Adipocyte (in vitro differentiated cells): Measurements from ENCODE around the gene SLC38A4.
"Not testable (repeated sequence)": the region's sequence is repeated elsewhere in the genome, so short reads cannot be mapped to it uniquely, and the experiment has no call there.

Experiments used
- DNase-seq: peaks from one replicate; pipeline ENCODE4 v3.0.0-alpha.2; 2015; ENCODE audit warnings: low read depth
- H3K27me3 ChIP-seq: replicated peaks from 2 replicates; pipeline ENCODE4 v1.7.0; 2013; ENCODE audit warnings: mild to moderate bottlenecking, low read length, moderate library complexity; ENCODE audit not compliant: control insufficient read depth, insufficient read depth
- H3K36me3 ChIP-seq: 2 replicates; pipeline ENCODE4 v1.7.0; 2013; ENCODE audit warnings: low read length, mild to moderate bottlenecking, moderate library complexity; ENCODE audit not compliant: control insufficient read depth, insufficient read depth, severe bottlenecking
- H3K4me1 ChIP-seq: 2 replicates; pipeline ENCODE4 v1.7.0; 2013; ENCODE audit warnings: mild to moderate bottlenecking, low read length, moderate library complexity; ENCODE audit not compliant: control insufficient read depth, insufficient read depth
- H3K4me3 ChIP-seq: 2 replicates; pipeline ENCODE4 v1.7.0; 2013; ENCODE audit warnings: mild to moderate bottlenecking, low read length, moderate library complexity
- H3K9ac ChIP-seq: 2 replicates; pipeline ENCODE4 v1.7.0; 2013; ENCODE audit warnings: mild to moderate bottlenecking, low read length, moderate library complexity
- H3K9me3 ChIP-seq: 2 replicates; pipeline ENCODE4 v1.7.0; 2013; ENCODE audit warnings: mild to moderate bottlenecking, low read length, moderate library complexity; ENCODE audit not compliant: control insufficient read depth

Gene SLC38A4

GRCh38 chr12:46743456-46743855 is 82.3 kb downstream of the SLC38A4 start:
- H3K9me3 ChIP-seq, result no peaks in the 10 kb centered on the region
- no peaks in the 10 kb centered on the region for H3K4me1 ChIP-seq
- H3K36me3 ChIP-seq, result no peaks in the 10 kb centered on the region
- H3K9ac ChIP-seq, result no peak overlapping the region
- DNase-seq, result peak; percentile 36
- H3K27me3 ChIP-seq, result no peaks in the 10 kb centered on the region
- H3K4me3 ChIP-seq, result no peak overlapping the region

- H3K9me3 ChIP-seq, H3K9ac ChIP-seq, H3K36me3 ChIP-seq, H3K4me1 ChIP-seq, DNase-seq, H3K27me3 ChIP-seq, H3K4me3 ChIP-seq: not testable (repeated sequence)
These were observed 83.5 kb downstream of the SLC38A4 start for GRCh38 chr12:46742271-46742670.

GRCh38 chr12:46725332-46725731 is 100.5 kb downstream of the SLC38A4 start:
- Histone ChIP-seq H3K4me1 (peaks cover 18% of the 10 kb centered on the region), H3K36me3 (no peaks in the 10 kb centered on the region), H3K4me3 (no peak overlapping the region), H3K27me3 (no peaks in the 10 kb centered on the region), H3K9me3 (no peaks in the 10 kb centered on the region), H3K9ac (no peak overlapping the region)
- no peak for DNase-seq

- H3K36me3 ChIP-seq, result no peaks in the 10 kb centered on the region
- H3K9me3 ChIP-seq, result no peaks in the 10 kb centered on the region
- no peak overlapping the region for H3K9ac ChIP-seq
- peak; percentile 23 for DNase-seq
- H3K4me1 ChIP-seq, result peaks cover 18% of the 10 kb centered on the region
- H3K27me3 ChIP-seq, result no peaks in the 10 kb centered on the region
- peak overlapping the region; percentile 16 for H3K4me3 ChIP-seq
These were observed 102.0 kb downstream of the SLC38A4 start for GRCh38 chr12:46723629-46724419.

GRCh38 chr12:46722394-46723185 is 103.2 kb downstream of the SLC38A4 start:
- Histone ChIP-seq H3K9ac (no peak overlapping the region), H3K9me3 (no peaks in the 10 kb centered on the region), H3K27me3 (no peaks in the 10 kb centered on the region), H3K4me1 (peaks cover 18% of the 10 kb centered on the region), H3K4me3 (no peak overlapping the region), H3K36me3 (no peaks in the 10 kb centered on the region)
- DNase-seq, result no peak

DNA sequence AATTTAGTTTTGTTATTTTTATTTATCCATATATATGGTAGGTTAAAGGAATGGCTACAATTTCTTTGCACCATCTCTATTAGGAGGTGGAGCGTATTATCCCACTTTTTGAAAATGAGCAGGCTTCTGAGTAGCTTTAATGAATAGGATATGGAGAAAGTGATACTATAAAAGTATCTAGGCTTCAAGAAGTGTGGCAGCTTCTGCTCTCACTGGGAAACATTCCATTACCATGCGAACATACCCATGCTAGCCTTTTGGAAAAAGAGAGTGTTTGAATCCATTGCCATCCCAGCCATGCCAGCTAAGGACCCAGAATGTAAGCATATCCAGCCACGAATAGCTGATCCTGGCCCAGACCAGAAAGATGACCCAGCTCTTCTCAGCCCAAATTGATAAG is 107.3 kb downstream of the SLC38A4 start:
- Histone ChIP-seq H3K9ac (no peak overlapping the region), H3K4me3 (no peak overlapping the region), H3K4me1 (peaks cover 10% of the 10 kb centered on the region), H3K27me3 (no peaks in the 10 kb centered on the region), H3K9me3 (no peaks in the 10 kb centered on the region), H3K36me3 (no peaks in the 10 kb centered on the region)
- DNase-seq, result no peak

DNA sequence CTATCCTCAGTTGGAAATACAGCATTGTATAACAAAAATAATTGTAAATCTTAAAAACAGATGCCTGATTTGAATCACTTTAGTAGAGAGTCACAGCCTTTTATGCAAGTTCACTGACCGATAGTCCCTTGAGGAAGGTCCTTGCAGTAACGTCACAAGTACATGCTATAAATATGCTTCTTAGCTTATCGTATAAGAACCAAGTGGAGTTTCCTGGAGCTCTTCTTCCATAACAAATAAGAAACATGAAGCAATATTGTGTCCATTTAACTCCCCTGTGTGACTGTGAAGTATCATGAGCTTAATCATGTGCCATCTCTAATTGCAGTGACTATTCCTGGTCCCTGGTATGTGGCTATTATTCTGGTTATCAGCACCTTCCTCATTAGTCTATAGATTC is 107.9 kb downstream of the SLC38A4 start:
- Histone ChIP-seq H3K4me1 (peaks cover 4% of the 10 kb centered on the region), H3K9ac (no peak overlapping the region), H3K4me3 (no peak overlapping the region), H3K36me3 (no peaks in the 10 kb centered on the region), H3K27me3 (no peaks in the 10 kb centered on the region), H3K9me3 (no peaks in the 10 kb centered on the region)
- DNase-seq, result no peak

DNA sequence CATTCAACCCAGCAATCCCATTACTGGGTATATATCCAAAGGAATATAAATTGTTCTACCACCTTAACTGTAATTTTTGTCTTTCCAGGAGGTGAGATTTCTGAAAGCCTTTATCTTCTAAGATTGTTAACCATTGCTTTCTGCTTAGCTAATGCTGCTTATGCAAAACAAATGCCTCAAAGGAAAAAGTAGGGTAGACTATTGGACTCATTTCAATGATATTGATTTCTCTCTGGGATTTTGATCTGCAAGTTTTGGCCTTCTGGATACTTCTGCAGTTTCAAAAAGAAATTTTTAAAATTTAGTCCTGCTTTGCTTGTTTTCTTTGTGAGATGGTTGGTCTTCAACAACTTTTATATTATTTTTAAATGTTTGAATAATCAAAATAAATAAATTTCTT is 108.6 kb downstream of the SLC38A4 start:
- H3K27me3 ChIP-seq, result no peaks in the 10 kb centered on the region
- DNase-seq, result no peak
- no peak overlapping the region for H3K4me3 ChIP-seq
- H3K36me3 ChIP-seq, result no peaks in the 10 kb centered on the region
- no peaks in the 10 kb centered on the region for H3K4me1 ChIP-seq
- no peak overlapping the region for H3K9ac ChIP-seq
- H3K9me3 ChIP-seq, result no peaks in the 10 kb centered on the region
